GM21786 (cell line): ENCODE measurements around the gene PUDP.
"Not testable (repeated sequence)": the region's sequence is repeated elsewhere in the genome, so short reads cannot be mapped to it uniquely, and the experiment has no call there.

ENCODE experiments used
- ATAC-seq: cut with Tn5 transposase; IDR thresholded peaks from one replicate; pipeline ENCODE4 v1.9.1; 2021; ENCODE audit not compliant: unreplicated experiment

The PUDP gene

GRCh38 chrX:7045238-7045955 is 102.6 kb downstream of the PUDP start:
- ATAC-seq = no peak

- not testable (repeated sequence) for ATAC-seq
Observed at GRCh38 chrX:7043796-7044433, 104.0 kb downstream of the PUDP start.

- no peak for ATAC-seq
Observed at GRCh38 chrX:7028246-7028645, 119.7 kb downstream of the PUDP start.

GRCh38 chrX:7027071-7027470 is 120.9 kb downstream of the PUDP start:
- no peak for ATAC-seq

- not testable (repeated sequence) for ATAC-seq
Observed at GRCh38 chrX:7026365-7026764, 121.6 kb downstream of the PUDP start.

GRCh38 chrX:7025471-7025870 is 122.5 kb downstream of the PUDP start:
- ATAC-seq = no peak

- ATAC-seq = no peak
Observed at GRCh38 chrX:7024850-7025249, 123.1 kb downstream of the PUDP start.

- ATAC-seq = not testable (repeated sequence)
Observed at GRCh38 chrX:7022996-7023395, 125.0 kb downstream of the PUDP start.

- no peak for ATAC-seq
Observed at GRCh38 chrX:7021991-7022390, 126.0 kb downstream of the PUDP start.

- no peak for ATAC-seq
Observed at GRCh38 chrX:7019555-7019954, 128.4 kb downstream of the PUDP start.

GRCh38 chrX:7012262-7012834 is 135.6 kb downstream of the PUDP start:
- ATAC-seq = not testable (repeated sequence)

- not testable (repeated sequence) for ATAC-seq
Observed at GRCh38 chrX:7010897-7011296, 137.1 kb downstream of the PUDP start.

GRCh38 chrX:7007328-7007727 is 140.6 kb downstream of the PUDP start:
- ATAC-seq = not testable (repeated sequence)
